Testis (tissue), 3 donors: ENCODE results near the gene KBTBD12. TPM values are rescaled to one million over a fixed set of nuclear protein-coding genes. Genes with fewer than 3 reads are reported as not detected.

Source experiments
- DNase-seq: peaks from one replicate; pipeline ENCODE4 v3.0.0-alpha.2; 2019
- H3K27ac ChIP-seq, 2 donors: fragments of 200-600 bp; sonication (generic); one replicate each; pipeline ENCODE4 v1.5.1; 2019
- H3K27me3 ChIP-seq: fragments of 200-600 bp; sonication (generic); one replicate; pipeline ENCODE4 v1.5.1; 2019
- H3K36me3 ChIP-seq: fragments of 200-600 bp; sonication (generic); one replicate; pipeline ENCODE4 v1.5.1; 2017; ENCODE audit warnings: low read depth; ENCODE audit errors: missing control alignments
- H3K4me1 ChIP-seq: fragments of 200-600 bp; sonication (generic); one replicate; pipeline ENCODE4 v1.5.1; 2019
- H3K4me3 ChIP-seq, 2 donors: fragments of 200-600 bp; sonication (generic); one replicate each; pipeline ENCODE4 v1.5.1; 2017 to 2019
- H3K9me3 ChIP-seq: fragments of 200-600 bp; sonication (generic); one replicate; pipeline ENCODE4 v1.5.1; 2017
- POLR2A ChIP-seq: fragments of 450-650 bp; IDR thresholded peaks from one replicate; pipeline ENCODE4 v1.6.1; 2017; ENCODE audit warnings: antibody characterized with exemption, mild to moderate bottlenecking, moderate library complexity
- WGBS, 2 donors: methylation state at CpG; one replicate each; pipeline ENCODE4 v1.1.5; 2018; 5-methylcytosine and 5-hydroxymethylcytosine counted together
- intact Hi-C: fragments of 100-400 bp; cut with DNase I; formaldehyde crosslinking; loops from one replicate; pipeline ENCODE4 v1.15.1; 2023; ENCODE audit warnings: low total_unique reads
- polyA plus RNA-seq: library from polyadenylated mRNA; stranded (reverse); fragments of 350-450 nt; fragmentation: Illumina TruSeq; extraction: RNeasy Lipid Tissue Mini Kit (QIAGEN cat#74804); gene quantifications from one replicate; pipeline ENCODE4 v1.2.3, GENCODE V29; 2014; ENCODE audit warnings: low read depth, low replicate concordance; ENCODE audit not compliant: insufficient read depth
- total RNA-seq, 2 donors: library from RNA; depleted of rRNA; stranded (reverse); fragments of >200 nt; gene quantifications; one replicate each; pipeline ENCODE4 v1.2.3, GENCODE V29; 2016
- TF ChIP-seq, protein P1 (sequence below), 3 experiments: fragments of 450-650 bp in 2 of 3; fragments of 200-600 bp in 1 of 3; sonication (generic) in 1 of 3; IDR thresholded peaks; one replicate each; pipeline ENCODE4 v1.5.1; 2016 to 2019; ENCODE audit warnings: antibody characterized with exemption in 3 of 3, mild to moderate bottlenecking in 2 of 3, moderate library complexity in 1 of 3

The KBTBD12 gene
- total and polyA plus RNA-seq, 3 donors from 2014 or later: 1.6 to 4.6 (median 2.7) TPM

- no peak overlapping the region for H3K27ac ChIP-seq
- intact Hi-C loops: no loop called here
- H3K4me1 ChIP-seq: no peaks in the 10 kb centered on the region
- H3K36me3 ChIP-seq: no peaks in the 10 kb centered on the region
- DNase-seq: no peak
- H3K27me3 ChIP-seq: no peaks in the 10 kb centered on the region
- no peaks in the 10 kb centered on the region for H3K9me3 ChIP-seq
- 88 to 93% methylated on average over 5 of the region's 5 CpGs for WGBS, 2 donors
- H3K4me3 ChIP-seq: no peak overlapping the region
- no peak for TF ChIP-seq POLR2A
- TF ChIP-seq, protein P1, sequence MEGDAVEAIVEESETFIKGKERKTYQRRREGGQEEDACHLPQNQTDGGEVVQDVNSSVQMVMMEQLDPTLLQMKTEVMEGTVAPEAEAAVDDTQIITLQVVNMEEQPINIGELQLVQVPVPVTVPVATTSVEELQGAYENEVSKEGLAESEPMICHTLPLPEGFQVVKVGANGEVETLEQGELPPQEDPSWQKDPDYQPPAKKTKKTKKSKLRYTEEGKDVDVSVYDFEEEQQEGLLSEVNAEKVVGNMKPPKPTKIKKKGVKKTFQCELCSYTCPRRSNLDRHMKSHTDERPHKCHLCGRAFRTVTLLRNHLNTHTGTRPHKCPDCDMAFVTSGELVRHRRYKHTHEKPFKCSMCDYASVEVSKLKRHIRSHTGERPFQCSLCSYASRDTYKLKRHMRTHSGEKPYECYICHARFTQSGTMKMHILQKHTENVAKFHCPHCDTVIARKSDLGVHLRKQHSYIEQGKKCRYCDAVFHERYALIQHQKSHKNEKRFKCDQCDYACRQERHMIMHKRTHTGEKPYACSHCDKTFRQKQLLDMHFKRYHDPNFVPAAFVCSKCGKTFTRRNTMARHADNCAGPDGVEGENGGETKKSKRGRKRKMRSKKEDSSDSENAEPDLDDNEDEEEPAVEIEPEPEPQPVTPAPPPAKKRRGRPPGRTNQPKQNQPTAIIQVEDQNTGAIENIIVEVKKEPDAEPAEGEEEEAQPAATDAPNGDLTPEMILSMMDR (IDR thresholded peaks at IDR 0.05): no peak
These were observed 14.9 kb downstream of the KBTBD12 start for GRCh38 chr3:127929818-127930413.

DNA sequence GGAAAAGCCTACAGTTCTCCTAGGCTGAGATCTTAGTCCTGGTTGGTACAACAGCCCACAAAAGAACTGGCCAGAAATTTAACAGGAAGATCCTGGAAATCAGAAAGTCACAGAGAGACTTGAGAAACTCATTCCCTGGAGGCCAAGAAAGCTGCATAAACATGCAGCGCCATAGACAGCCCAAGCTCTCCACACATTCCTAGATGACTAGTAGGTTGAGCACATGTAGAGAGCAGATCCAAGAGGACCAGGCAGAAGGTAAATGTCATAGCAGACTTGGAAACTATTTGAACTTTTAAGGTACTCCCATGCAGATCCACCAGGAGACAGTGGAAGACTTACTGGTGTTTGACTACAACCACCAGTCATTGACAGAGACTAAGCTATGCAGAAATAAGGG lies 18.4 kb downstream of the KBTBD12 start:
- no peaks in the 10 kb centered on the region for H3K36me3 ChIP-seq
- DNase-seq: no peak
- H3K4me3 ChIP-seq: no peak overlapping the region
- no peaks in the 10 kb centered on the region for H3K4me1 ChIP-seq
- no peaks in the 10 kb centered on the region for H3K9me3 ChIP-seq
- H3K27me3 ChIP-seq: no peaks in the 10 kb centered on the region
- WGBS, 2 donors: 85 to 100% methylated on average over 1 of the region's 1 CpG
- H3K27ac ChIP-seq: no peak overlapping the region
- intact Hi-C loops: no loop called here
- no peak for TF ChIP-seq POLR2A
- TF ChIP-seq, protein P1 (IDR thresholded peaks at IDR 0.05): no peak

DNA sequence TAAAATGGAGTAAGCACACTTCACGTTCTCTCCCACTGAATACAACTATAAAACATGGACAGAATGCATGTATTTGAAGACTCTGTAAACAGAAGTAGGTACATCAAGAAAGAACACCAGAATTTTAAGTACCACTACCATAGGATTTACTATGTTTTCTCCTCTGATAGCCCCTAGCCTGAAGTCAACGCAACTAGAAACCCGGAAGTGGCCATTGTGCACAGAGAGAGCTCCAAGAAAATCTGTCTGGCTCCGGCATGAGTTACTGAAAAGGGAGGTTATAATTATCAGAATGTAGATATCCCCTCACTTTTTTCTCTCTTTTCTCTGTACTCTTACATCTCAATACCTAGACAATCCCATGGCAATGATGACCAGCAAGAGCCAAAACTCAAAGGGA lies 23.8 kb downstream of the KBTBD12 start:
- H3K9me3 ChIP-seq: no peaks in the 10 kb centered on the region
- whole genome bisulfite sequencing, 2 donors: 72 to 88% methylated on average over 4 of the region's 4 CpGs
- intact Hi-C loops: no loop called here

DNA sequence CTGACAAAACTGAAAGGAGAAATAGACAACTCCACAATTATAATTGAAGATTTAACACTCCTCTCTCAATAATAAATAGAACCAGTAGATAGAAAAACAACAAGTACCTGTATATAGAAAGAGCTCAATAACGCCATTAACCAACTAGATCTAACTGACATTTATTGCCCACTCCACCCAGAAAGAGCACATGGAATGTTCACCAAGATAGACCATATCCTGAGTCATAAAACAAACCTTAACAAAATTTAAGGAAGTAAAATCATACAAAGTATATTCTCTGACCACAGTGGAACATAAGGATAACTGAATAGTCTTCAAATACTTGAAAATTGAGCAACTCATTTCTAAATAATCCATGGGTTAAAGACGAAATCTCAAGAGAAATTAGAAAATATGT lies 25.1 kb downstream of the KBTBD12 start:
- Histone ChIP-seq H3K36me3 (no peaks in the 10 kb centered on the region), H3K4me3 (no peak overlapping the region), H3K27me3 (no peaks in the 10 kb centered on the region), H3K9me3 (no peaks in the 10 kb centered on the region), H3K27ac (no peak overlapping the region), H3K4me1 (no peaks in the 10 kb centered on the region)
- intact Hi-C loops: no loop called here
- TF ChIP-seq, protein P1 (IDR thresholded peaks at IDR 0.05): no peak
- no peak for TF ChIP-seq POLR2A
- DNase-seq: no peak
- WGBS, 2 donors: 82 to 83% methylated on average over 2 of the region's 2 CpGs

More for the DNA sequence above, 23.8 kb downstream of the KBTBD12 start:
- TF ChIP-seq, protein P1 (IDR thresholded peaks at IDR 0.05): no peak
- TF ChIP-seq POLR2A: no peak
- Histone ChIP-seq H3K4me3 (no peak overlapping the region), H3K36me3 (no peaks in the 10 kb centered on the region), H3K27me3 (no peaks in the 10 kb centered on the region), H3K27ac (no peak overlapping the region), H3K4me1 (no peaks in the 10 kb centered on the region)
- no peak for DNase-seq

- TF ChIP-seq, protein P1 (IDR thresholded peaks at IDR 0.05): no peak
- no peak for TF ChIP-seq POLR2A
- H3K27ac ChIP-seq: no peak overlapping the region
- intact Hi-C loops: no loop called here
- no peaks in the 10 kb centered on the region for H3K27me3 ChIP-seq
- H3K4me3 ChIP-seq: no peak overlapping the region
- no peaks in the 10 kb centered on the region for H3K4me1 ChIP-seq
- no peak for DNase-seq
- H3K36me3 ChIP-seq: no peaks in the 10 kb centered on the region
- no peaks in the 10 kb centered on the region for H3K9me3 ChIP-seq
These were observed 27.6 kb downstream of the KBTBD12 start for GRCh38 chr3:127942613-127943012.
